ENCODE data around the gene ACSL3. TPM values are rescaled to one million over a fixed set of nuclear protein-coding genes. Genes with fewer than 3 reads are reported as not detected.

The ACSL3 gene
- total RNA-seq, 1 experiment from 2014 or later = 85.2 TPM

DNA sequence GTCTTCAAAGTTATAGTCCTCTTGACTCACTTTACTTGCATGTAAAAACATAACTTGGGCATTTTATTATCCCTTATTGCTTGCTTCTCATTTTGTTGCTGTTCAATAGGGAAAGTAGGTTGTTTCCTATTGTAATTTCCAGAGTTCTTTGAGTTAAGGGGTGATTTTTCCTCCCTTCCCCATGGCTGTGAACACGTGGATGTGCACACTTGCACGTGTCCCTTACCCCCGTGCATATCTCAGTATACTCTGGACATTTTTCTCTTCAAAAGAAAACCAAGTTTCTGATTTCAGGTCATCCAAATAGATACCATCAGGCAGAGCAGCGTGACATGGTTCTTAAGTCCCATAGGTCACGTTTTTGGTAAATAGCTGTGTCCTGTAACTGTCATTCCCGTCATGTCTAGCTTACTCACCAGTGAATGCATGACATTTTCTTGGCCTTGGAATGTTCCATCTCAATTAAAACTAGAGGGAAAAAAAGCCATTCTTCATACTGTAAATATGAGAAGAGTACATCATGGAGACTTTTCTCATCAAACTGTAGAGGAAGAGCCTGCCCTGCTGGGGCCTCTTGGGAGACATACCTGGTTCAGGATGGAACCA lies 107.8 kb downstream of the ACSL3 start:
- POLR2A ChIA-PET = no interaction called here
- CTCF ChIA-PET = no interaction called here
- BruUV-seq (replicated peaks) = no TSS peak
- intact Hi-C loops (cut with micrococcal nuclease; ENCODE audit: unreplicated experiment) (no loop called here), in situ Hi-C loops (cut with HindIII; ENCODE audit: low pct_unique_long_range_greater_than_20kb, low sequenced_read_pairs) (no loop called here)
- H3K36me3 ChIP-seq (ENCODE audit: control insufficient read depth, insufficient read depth, low read length) = no peaks in the 10 kb centered on the region
- DNase-seq (ENCODE audit: low read depth, low spot score) (no peak), ATAC-seq (no peak)
- H3K27me3 ChIP-seq (ENCODE audit: control insufficient read depth, insufficient read depth, low read length) = no peaks in the 10 kb centered on the region
- no peaks in the 10 kb centered on the region for H3K4me1 ChIP-seq (ENCODE audit: control insufficient read depth, insufficient read depth, low read length)
- no peak overlapping the region for H3K4me3 ChIP-seq (ENCODE audit: low read depth in 2 of 2, low read length in 2 of 2)
- TF ChIP-seq, protein P1, sequence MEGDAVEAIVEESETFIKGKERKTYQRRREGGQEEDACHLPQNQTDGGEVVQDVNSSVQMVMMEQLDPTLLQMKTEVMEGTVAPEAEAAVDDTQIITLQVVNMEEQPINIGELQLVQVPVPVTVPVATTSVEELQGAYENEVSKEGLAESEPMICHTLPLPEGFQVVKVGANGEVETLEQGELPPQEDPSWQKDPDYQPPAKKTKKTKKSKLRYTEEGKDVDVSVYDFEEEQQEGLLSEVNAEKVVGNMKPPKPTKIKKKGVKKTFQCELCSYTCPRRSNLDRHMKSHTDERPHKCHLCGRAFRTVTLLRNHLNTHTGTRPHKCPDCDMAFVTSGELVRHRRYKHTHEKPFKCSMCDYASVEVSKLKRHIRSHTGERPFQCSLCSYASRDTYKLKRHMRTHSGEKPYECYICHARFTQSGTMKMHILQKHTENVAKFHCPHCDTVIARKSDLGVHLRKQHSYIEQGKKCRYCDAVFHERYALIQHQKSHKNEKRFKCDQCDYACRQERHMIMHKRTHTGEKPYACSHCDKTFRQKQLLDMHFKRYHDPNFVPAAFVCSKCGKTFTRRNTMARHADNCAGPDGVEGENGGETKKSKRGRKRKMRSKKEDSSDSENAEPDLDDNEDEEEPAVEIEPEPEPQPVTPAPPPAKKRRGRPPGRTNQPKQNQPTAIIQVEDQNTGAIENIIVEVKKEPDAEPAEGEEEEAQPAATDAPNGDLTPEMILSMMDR (IDR thresholded peaks at IDR 0.05) = no peak
- TF ChIP-seq TCF7L2 (IDR thresholded peaks at IDR 0.05; ENCODE audit: low read depth, low read length) (no peak), POLR2AphosphoS5 (IDR thresholded peaks at IDR 0.05; ENCODE audit: low read depth, low read length) (no peak), SIN3A (IDR thresholded peaks at IDR 0.05; ENCODE audit: borderline replicate concordance, insufficient read depth, low read depth, low read length) (no peak)
- TF ChIP-seq, protein P2, sequence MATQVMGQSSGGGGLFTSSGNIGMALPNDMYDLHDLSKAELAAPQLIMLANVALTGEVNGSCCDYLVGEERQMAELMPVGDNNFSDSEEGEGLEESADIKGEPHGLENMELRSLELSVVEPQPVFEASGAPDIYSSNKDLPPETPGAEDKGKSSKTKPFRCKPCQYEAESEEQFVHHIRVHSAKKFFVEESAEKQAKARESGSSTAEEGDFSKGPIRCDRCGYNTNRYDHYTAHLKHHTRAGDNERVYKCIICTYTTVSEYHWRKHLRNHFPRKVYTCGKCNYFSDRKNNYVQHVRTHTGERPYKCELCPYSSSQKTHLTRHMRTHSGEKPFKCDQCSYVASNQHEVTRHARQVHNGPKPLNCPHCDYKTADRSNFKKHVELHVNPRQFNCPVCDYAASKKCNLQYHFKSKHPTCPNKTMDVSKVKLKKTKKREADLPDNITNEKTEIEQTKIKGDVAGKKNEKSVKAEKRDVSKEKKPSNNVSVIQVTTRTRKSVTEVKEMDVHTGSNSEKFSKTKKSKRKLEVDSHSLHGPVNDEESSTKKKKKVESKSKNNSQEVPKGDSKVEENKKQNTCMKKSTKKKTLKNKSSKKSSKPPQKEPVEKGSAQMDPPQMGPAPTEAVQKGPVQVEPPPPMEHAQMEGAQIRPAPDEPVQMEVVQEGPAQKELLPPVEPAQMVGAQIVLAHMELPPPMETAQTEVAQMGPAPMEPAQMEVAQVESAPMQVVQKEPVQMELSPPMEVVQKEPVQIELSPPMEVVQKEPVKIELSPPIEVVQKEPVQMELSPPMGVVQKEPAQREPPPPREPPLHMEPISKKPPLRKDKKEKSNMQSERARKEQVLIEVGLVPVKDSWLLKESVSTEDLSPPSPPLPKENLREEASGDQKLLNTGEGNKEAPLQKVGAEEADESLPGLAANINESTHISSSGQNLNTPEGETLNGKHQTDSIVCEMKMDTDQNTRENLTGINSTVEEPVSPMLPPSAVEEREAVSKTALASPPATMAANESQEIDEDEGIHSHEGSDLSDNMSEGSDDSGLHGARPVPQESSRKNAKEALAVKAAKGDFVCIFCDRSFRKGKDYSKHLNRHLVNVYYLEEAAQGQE (IDR thresholded peaks at IDR 0.05; ENCODE audit: insufficient read depth in 1 of 2, low read depth in 2 of 2, low read length in 1 of 2) = no peak
- no peak overlapping the region for H3K27ac ChIP-seq (ENCODE audit: low read length)
- no peaks in the 10 kb centered on the region for H3K9me3 ChIP-seq (ENCODE audit: control insufficient read depth, insufficient read depth, low read depth, low read length)

DNA sequence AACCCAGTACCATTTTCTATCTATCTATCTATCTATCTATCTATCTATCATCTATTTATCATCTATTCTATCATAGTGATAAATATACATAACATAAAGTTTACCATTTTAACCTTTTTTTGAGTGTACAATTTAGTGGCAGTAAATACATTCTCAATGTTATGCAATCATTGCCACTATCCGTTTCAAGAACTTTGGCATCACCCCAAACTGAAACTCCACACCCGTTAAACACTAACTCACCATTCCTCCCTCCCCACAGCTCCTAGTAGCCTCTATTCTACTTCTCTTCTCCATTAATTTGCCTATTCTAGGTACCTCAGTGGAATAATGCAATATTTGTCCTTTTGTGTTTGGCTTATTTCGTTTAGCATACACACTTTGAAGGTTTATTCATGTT lies 108.7 kb downstream of the ACSL3 start:
- Histone ChIP-seq H3K27me3 (ENCODE audit: control insufficient read depth, insufficient read depth, low read length) (no peaks in the 10 kb centered on the region), H3K4me1 (ENCODE audit: control insufficient read depth, insufficient read depth, low read length) (no peaks in the 10 kb centered on the region), H3K27ac (ENCODE audit: low read length) (no peak overlapping the region), H3K4me3 (ENCODE audit: low read depth in 2 of 2, low read length in 2 of 2) (no peak overlapping the region), H3K36me3 (ENCODE audit: control insufficient read depth, insufficient read depth, low read length) (no peaks in the 10 kb centered on the region), H3K9me3 (ENCODE audit: control insufficient read depth, insufficient read depth, low read depth, low read length) (no peaks in the 10 kb centered on the region)
- ChIA-PET CTCF (no interaction called here), POLR2A (no interaction called here)
- ATAC-seq (no peak), DNase-seq (ENCODE audit: low read depth, low spot score) (no peak)
- BruUV-seq (replicated peaks) = no TSS peak
- no peak for TF ChIP-seq SIN3A (IDR thresholded peaks at IDR 0.05; ENCODE audit: borderline replicate concordance, insufficient read depth, low read depth, low read length)
- TF ChIP-seq, protein P2 (IDR thresholded peaks at IDR 0.05; ENCODE audit: insufficient read depth in 1 of 2, low read depth in 2 of 2, low read length in 1 of 2) = no peak
- TF ChIP-seq, protein P1 (IDR thresholded peaks at IDR 0.05) = no peak
- TF ChIP-seq POLR2AphosphoS5 (IDR thresholded peaks at IDR 0.05; ENCODE audit: low read depth, low read length) = no peak
- no peak for TF ChIP-seq TCF7L2 (IDR thresholded peaks at IDR 0.05; ENCODE audit: low read depth, low read length)
- intact Hi-C loops (cut with micrococcal nuclease; ENCODE audit: unreplicated experiment) (no loop called here), in situ Hi-C loops (cut with HindIII; ENCODE audit: low pct_unique_long_range_greater_than_20kb, low sequenced_read_pairs) (no loop called here)

All from Panc1 (cell line).